GM12878 (cell line): ENCODE measurements around the gene CLRN1. TPM values are rescaled to one million over a fixed set of nuclear protein-coding genes. Genes with fewer than 3 reads are reported as not detected.

Experiments used
- CTCF ChIP-seq, 3 experiments: IDR thresholded peaks in 2 of 3; conservative IDR thresholded peaks in 1 of 3; 2 replicates each; pipeline ENCODE4 v1.5.1; 2011; ENCODE audit warnings: low read depth in 3 of 3, low read length in 3 of 3, mild to moderate bottlenecking in 3 of 3, control low read depth in 2 of 3, moderate library complexity in 2 of 3, inconsistent platforms in 1 of 3, mixed read lengths in 1 of 3; ENCODE audit not compliant: control insufficient read depth in 2 of 3, insufficient read depth in 1 of 3; ENCODE audit errors: extremely low read depth in 1 of 3
- E2F8 ChIP-seq: fragments of 450-650 bp; IDR thresholded peaks from 2 replicates; pipeline ENCODE4 v1.6.1; 2018; ENCODE audit warnings: mild to moderate bottlenecking, low read depth, moderate library complexity; ENCODE audit not compliant: partially characterized antibody
- ETV6 ChIP-seq, 2 experiments: fragments of 450-650 bp in 1 of 2; IDR thresholded peaks in 1 of 2; conservative IDR thresholded peaks in 1 of 2; 2 replicates each; pipeline ENCODE4 v1.6.1; 2014; ENCODE audit warnings: antibody characterized with exemption in 1 of 2, borderline replicate concordance in 1 of 2, low read depth in 1 of 2, mild to moderate bottlenecking in 1 of 2, moderate library complexity in 1 of 2
- HSF1 ChIP-seq: fragments of 150-350 bp; IDR thresholded peaks from 2 replicates; pipeline ENCODE4 v1.6.1; 2014; ENCODE audit warnings: mild to moderate bottlenecking, low read depth, low read length
- JUNB ChIP-seq: IDR thresholded peaks from 2 replicates; pipeline ENCODE4 v1.6.1; 2016; ENCODE audit warnings: antibody characterized with exemption, mild to moderate bottlenecking
- MYB ChIP-seq: fragments of 150-350 bp; IDR thresholded peaks from 2 replicates; pipeline ENCODE4 v1.6.1; 2014; ENCODE audit warnings: mild to moderate bottlenecking, low read depth, low read length, borderline replicate concordance
- ZBTB33 ChIP-seq: fragments of 450-650 bp; IDR thresholded peaks from 2 replicates; pipeline ENCODE4 v1.6.1; 2017; ENCODE audit warnings: mild to moderate bottlenecking
- polyA plus RNA-seq, 11 experiments: library from polyadenylated mRNA; depleted of rRNA in 4 of 11; unstranded in 6 of 11; stranded (reverse) in 5 of 11; fragments of >200 nt; fragmentation: Nextera tagmentation in 4 of 11; fragmentation: Illumina TruSeq in 1 of 11; extraction: Ambion mirVana in 4 of 11; extraction: Trizol in 1 of 11; gene quantifications; 1 replicate in 1 of 11; 2 replicates in 10 of 11; pipeline versions ENCODE4 v1.2.1 to v1.2.3, GENCODE V29; 2011 to 2016; ENCODE audit warnings: inconsistent platforms in 2 of 11, missing spikeins in 2 of 11, low read depth in 1 of 11
- total RNA-seq, 4 experiments: library from RNA; depleted of rRNA in 3 of 4; stranded (reverse); fragments of >200 nt in 3 of 4; fragmentation: Illumina TruSeq in 1 of 4; extraction: Trizol in 1 of 4; gene quantifications; 2 replicates each; pipeline versions ENCODE4 v1.2.1 to v1.2.3, GENCODE V29; 2013 to 2021

Gene CLRN1
- total and polyA plus RNA-seq, 10 of the 15 experiments (the other 5 are each of a cell fraction or from before 2014, with no cell fraction given), result not detected

- TF ChIP-seq E2F8 (no peak), JUNB (no peak), MYB (no peak), ETV6 (conservative IDR thresholded peaks at IDR 0.05 in 1 of 2, IDR thresholded peaks at IDR 0.05 in 1 of 2; ENCODE audit: borderline replicate concordance in 1 of 2, low read depth in 1 of 2) (no peak), CTCF (IDR thresholded peaks at IDR 0.05 in 2 of 3, conservative IDR thresholded peaks at IDR 0.05 in 1 of 3; ENCODE audit: control insufficient read depth in 2 of 3, extremely low read depth in 1 of 3, insufficient read depth in 1 of 3, low read depth in 3 of 3, low read length in 3 of 3) (no peak), HSF1 (no peak), ZBTB33 (no peak)
Observed at GRCh38 chr3:151003029-151003767, 30.7 kb upstream of the CLRN1 start (continued).
